Measurements from ENCODE around the gene ARMC7.

Gene ARMC7

DNA sequence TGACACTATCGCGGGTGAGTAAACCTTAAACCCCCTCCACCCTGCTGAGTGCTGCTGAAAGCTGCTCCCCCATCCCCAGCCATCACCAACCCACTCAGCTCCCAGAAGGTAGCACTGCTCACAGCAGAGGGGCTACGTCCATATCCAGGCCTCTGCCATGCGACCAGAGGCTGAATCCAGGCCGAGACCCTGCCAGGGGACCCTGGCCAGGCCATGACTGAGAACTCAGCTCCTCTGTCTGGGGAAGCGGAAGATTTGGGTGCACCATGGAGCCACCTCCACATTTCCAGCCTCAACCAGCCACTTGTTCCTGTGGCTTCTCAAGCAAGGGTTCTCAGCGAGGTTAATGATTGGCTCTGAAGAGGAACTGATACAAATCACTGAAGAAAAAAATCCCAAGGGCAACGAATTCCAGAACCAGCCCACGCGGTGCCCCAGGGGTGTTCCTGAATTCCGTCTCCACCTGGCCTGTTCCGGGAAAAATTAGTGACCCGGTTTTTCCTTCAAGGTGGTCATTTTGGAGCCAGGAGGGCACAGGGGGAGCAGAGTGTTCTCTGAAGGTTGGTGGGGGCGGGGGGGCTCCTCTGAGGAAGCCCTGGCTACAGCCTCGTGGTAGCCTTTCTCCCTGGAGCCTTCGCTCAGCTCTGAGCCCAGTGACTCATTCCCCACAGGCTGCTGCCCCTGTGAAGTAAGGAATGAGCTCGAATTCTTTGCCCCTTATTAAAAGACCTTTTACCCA, 31.3 kb upstream of the ARMC7 start:
- no peak for DNase-seq

DNA sequence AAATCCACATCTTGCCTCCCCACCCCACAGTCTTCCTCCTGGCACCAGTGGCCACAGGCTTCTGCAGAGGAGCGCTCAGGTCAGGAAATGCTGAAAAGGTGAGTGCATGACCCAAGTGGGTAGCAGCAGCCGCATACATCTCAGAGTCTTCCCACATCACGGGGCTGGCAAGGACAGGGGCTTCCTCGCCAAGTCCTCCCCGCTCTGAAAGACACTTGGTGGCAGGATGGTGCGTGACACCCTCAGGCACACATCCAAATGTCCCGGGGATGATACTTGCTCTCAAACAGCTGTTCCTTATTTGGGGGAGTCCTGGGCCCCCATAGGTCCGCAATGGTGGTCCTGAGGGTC, 30.8 kb upstream of the ARMC7 start:
- DNase-seq, result no peak

DNA sequence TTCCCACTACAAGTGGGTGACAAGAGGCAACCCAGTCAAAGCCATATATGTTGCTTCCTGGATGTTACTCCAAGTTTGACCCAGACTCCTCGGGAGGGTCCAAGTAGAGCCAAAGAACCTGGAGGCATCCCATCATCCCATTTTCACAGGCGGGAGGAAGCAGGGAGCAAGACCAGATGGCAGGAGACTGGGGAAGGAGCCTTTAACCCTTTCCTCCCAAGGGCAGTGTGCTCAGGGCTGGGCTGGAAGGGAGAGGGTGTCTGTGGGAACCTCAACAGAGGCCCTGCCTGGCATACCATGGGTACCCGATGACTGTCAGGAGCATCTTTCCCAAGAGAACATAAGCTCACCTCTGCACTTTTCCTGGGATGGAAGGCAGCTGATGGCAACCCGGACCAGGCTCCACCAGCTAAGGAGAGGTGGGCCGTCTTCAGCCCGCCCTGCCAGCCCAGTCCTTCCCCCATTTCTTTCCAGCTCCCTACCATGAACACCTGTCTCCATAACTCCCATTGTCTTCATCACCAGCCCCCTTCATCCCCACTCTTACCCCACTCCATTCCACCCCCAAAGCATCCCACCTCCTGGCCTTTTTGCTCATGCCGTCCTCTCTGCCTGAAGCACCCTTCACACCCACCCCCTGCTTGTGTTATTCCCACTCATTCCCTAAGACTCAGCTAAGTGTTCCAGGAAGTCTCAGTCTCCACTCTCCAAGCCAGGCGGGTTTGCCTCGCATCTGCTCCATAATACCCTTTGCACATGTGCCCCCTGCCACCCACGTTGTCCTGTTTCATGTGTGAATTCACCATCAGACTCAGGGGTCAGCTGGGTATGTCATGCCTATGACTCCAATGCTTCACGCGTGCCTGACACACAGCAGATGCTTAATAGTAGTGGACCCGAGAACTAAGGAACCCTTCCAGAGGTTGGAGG, 27.9 kb upstream of the ARMC7 start:
- no peak for DNase-seq

DNA sequence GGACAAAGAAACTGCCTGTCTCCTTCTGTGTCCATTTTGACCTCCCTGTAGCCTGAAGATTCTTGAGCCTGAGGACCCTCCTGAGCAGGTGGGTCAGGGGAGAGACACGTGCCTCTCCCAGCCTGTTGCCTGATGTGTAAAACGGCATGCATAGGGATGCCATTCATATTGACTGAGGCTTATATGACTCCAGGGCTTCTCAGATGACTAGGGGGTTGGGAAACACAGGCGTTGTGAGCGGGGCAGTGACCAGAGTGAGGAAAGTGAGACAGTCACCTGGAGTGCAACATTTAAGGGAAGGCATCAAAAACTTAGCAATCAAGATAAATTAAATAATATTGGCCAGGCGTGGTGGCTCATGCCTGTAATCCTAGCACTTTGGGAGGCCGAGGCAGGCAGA, 27.1 kb upstream of the ARMC7 start:
- DNase-seq, result no peak

DNA sequence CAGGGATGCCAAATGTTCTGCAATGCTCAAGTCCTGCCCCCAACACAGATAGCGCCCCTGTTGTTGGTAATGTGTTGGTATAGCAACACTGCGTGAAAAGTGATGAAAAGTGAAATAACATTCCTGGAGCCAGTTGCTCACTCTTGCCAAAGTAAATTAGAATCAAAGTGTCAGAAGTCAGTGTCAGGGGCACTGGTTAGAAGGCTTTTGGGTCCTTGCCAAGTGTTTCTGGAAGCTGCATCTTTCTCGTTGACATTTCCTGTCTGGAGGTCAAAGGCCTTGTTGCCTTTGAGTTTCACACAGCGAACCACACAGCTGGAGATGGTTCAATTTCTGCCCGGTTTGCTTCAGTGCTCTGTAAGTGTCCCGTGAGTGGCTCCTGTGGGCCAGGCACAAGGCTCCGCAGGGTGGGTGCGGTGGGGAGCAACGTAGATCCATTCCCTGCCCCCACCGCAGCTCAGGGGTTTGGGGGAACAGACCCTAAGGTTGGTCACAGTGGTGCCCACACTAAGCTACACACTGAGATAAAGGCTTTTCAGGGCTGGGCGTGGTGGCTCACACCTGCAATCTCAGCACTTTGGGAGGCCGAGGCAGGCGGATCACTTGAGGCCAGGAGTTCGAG, 25.6 kb upstream of the ARMC7 start:
- DNase-seq, result no peak

DNA sequence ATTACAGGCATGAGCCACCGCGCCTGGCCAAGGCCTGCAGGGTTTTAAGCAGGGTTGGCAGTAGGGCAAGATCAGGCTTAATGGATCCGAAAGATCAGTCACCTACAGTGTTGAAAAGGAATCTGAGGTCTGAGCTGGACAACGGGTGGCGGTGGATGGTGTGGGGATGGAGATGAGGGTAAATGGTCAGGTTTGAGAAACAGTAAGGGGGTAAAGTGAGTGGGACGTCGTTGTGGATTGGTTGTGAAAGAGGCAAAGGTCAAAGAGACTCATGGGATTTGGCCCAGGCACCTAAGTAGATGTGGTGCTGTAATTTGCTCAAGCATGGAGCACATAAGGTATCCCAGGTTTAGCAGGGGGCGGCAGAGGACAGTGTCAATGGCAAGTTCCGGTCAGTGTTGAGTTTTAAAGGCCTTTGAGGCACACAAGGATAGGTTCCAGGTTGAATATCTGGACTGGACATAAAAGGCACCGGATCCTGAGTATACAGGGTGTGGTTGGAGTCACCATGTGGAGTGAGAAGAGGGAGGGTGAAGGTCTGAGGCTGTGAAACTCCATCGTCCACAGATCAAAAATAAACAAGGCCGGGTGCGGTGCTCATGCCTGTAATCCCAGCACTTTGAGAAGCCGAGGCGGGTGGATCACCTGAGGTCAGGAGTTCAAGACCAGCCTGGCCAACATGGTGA, 23.1 kb upstream of the ARMC7 start:
- no peak for DNase-seq

DNA sequence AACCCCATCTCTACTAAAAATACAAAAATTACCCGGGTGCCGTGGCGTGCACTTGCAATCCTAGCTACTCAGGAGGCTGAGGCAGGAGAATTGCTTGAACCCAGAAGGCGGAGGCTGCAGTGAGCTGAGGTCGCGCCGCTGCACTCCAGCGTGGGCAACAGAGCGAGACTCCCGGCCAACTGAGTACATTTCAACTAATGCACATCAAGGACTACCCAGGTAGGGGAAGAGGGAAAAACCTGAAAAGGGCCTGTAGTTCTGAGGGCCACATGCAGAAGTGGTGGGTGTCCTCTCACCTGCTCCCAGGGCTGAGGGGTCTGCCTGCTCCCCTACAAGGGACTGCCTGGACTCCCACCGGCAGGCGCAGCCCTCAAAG, 22.6 kb upstream of the ARMC7 start:
- DNase-seq, result no peak

DNA sequence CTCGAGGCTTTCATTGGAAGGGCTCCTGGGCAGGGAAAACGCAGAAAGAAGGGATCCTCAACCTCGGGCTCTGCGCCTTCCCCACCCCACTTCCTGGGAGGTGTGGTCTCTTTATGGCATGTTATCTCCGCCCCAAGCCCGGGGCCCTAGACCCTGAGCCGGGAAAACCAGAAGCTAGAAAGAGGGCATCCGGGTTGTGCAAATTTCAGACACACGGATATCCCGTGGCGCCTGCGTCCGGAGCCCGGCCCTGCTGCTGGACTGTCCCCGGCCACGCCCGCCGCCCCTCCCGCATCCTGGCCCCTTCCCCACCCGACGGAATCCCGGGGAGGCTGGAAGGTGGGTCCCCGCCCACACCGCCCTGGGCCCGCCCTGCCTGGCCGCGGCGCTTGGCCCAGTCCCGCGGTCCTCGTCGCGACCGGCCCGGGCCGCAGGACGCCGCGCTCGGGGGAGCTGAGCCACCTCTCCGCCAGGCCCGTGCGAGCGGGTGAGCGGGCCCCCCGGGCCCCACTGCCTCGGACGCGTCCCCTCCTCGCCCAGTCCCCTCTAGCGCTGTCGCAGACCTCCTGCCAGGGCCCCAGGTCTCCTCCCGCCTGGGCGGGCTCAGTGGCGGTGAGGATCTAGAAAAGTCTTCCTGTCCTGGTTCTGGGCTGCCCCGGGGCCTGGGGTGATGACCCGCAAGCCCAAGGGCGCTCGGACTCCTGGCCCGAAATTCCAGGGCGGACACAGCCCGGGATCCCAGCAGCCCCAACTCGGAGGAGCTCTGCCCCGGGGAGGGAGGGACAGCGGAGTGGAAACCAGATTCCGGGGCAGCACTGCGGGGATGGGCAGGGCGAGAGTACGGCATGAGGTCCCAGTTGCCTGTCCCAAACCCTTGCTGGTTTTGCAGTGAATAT, 22.0 kb upstream of the ARMC7 start, which contains the start of gene SLC16A5:
Gene SLC16A5, plus strand, starts transcription at position 397 of the 896 bp plus-strand sequence. CDS start 5,683 bp downstream, outside the sequence.
- peak; percentile 23 for DNase-seq

DNA sequence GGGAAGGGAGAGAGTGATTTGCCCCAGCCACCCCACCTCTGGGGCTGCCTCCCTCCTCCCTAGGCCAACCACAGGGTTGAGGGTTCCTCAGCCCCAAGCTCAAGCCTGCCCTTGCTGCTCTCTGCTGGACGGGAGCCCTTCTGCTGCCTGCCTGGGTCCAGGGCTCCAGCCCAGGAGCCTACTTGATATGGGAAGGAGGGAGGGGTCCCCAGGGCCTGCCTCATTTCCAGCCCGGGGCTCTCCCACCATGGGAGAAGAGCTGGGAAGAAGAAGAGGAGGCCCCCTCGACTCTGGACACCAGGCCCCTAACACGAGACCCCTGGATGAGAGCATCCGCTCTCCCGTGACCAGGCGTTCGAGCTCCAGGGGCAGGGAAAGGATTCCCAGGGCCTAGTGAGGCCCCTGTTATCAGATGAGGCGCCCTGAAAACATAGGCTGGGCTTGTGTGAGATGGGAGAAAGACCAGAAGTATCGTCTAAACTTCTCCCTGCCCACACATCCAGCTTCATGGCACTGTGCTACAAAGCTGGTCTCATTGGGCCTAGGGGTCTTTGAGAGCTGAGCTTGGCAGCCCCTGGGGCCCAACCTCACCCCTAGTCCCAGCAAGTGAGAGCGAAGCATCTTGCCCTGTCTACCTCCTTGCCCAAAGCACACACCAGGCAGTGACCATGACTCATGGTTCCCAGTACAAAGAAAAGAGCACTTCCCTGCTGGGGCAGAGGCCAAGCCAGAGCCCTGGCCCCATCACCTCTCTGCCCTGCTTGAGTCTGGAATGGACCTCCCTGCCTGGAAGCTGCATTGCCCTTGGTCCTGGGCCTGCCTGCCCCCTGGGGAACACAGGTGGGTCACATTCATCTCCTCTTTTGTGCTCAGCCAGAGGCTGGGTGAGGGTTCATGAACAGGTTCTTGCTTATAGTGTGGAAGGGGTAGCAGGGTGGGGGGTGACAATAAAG, 21.0 kb upstream of the ARMC7 start:
- DNase-seq, result peak; percentile 22

DNA sequence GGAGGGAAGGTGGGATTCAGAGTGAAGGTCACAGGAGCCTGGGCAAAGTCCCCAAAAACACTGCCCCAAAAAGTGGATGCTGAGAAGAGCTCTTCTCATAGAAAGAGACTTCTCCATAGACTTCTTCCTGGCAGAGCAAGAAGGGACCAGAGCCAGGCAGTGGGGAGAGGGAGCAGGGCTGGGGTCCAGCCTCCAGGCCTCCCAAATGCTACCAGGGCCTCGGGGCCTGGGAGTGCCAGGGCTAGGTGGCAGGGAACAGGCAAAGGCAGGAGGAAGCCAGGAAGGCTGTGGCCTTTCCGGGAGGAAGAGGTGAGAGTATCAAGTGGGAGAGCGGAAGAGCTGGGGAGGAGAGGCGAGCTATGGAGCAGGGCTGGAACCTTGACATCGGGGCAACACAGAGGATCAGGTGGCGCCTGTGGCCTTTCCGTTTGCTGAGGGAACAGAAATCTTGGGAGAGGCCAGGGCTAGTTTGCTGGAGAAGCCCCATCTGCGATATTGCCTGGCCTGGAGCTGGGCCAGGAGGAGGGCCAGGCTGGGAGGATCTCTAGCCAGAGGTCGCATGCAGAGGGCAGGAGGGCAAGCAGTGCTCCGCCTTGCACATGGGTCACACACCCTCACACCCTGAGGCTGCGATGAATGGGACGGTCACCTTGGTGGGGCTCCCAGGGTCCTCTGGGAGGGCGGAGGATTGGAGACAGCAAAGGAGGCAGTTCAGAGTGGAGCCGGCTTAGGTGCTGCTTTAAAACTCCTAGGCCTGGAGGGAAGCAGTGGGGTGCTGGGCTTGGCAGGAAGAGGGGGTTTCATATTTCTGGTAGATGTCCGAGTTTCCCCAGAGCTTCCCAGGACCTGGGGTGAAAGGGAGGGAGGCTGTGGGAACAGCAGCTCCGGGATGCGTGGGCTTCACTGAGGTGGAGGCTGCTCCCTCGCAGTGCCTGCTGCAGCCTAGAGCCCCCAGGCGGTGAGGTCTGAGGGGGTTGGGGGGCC, 18.6 kb upstream of the ARMC7 start:
- no peak for DNase-seq

DNA sequence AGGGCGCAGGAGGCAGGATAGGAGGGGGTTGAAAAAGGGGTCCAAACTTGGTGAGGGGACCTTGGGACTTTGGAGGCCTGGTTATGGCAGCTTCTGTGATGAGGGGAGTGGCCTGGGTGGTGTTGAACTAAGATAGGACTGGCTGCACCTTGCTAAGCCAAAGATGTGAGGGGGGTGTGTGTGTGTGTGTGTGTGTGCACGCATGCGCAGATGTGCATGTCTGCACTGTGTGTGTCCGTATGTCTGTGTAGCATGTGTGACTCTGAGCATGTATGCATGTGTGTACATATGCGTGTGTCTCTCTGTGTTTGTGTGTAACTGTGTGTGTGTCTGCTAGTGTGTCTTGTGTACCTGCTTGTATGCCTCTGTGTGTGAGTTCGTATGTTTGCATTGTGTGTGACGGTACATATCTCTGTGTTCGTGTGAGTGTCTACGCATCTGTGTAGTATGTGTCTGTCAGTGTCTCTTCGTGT, 17.9 kb upstream of the ARMC7 start:
- DNase-seq, result no peak

DNA sequence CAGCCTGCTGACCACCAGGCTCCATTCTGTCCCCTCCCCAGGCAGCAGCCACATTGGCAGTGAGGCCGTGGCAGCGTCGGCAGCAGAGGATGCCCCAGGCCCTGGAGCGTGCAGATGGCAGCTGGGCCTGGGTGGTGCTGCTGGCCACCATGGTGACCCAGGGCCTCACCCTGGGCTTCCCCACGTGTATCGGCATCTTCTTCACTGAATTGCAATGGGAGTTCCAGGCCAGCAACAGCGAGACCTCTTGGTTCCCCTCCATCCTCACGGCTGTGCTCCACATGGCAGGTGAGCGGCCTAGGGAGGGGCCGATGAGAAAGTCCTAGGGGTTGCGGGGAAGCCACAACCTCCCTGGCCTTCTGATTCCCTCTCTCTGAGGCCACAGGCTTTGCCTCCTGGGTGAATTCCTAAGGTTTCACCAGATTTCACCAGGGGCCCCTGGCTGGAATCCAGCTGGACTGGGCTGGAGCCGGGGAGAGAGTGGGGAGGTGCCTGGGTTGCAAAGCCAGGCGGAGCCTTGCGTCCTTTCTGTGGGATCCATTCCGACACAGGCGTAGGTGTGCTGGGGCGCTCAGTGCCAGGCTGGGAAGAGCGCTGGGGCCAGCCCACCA, 16.1 kb upstream of the ARMC7 start:
- DNase-seq, result no peak

DNA sequence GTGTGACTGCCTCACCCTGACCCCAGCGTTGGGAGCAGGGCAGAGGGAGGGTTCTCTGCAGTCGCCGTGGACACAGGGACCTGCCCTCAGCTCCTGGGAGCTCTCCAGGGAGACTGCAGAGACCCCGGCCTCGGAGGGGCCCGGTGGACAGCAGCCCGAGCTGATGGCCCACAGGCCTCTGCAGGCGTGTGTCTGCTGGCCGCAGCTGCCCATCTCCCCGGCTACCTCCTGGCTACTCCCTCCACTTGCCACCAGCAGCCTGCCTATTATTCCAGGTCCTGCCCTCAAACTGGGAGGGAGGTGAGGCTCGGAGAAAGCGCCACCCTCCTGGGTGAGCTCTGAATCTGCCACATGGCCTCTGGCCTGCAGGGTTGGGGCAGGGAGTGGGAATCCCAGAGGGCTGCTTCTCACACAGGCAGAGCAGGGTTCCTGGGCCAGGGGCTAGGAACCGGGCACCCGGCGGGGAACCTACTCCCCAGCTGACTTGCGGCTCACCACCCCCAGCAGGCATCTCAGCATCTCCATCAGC, 14.8 kb upstream of the ARMC7 start:
- DNase-seq, result no peak

DNA sequence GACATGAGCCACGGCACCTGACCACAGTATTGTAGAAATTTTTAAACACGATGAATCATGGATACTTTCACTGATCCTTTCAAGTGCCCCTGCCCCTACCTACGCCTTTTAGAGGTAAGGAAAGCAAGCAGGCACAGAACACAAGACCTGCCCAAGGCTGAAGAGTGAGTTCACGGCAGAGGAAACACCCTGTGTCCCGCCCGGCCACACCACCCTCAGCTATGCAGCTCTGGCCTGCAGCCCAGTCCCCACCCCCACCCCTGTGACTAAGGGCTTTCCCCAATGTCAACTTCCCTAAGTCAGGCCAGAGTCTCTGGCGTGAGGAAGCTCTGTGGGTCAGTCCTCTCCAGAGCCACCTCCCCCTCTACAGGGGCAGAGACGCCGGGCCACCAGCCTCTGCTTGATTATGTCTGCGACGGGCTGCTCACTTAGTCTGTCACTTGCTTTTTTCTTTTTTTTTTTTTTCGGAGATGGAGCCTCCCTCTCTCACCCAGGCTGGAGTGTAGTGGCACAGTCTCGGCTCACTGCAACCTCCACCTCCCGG, 13.6 kb upstream of the ARMC7 start:
- no peak for DNase-seq

DNA sequence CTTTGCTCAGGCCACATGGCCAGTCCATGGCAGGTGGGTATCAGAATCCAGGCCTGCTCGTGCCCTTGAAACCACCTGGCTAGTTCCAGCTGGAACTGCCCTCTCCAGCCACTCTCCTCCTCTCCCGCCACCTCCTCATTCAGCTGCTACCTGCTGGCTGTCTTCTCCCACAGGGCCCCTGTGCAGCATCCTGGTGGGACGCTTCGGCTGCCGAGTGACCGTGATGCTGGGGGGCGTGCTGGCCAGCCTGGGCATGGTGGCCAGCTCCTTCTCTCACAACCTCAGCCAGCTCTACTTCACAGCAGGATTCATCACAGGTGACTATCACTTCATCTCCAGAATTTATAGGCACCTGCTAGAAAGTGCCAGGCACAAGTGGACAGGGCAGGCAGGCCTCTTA, 11.9 kb upstream of the ARMC7 start:
- DNase-seq, result no peak

DNA sequence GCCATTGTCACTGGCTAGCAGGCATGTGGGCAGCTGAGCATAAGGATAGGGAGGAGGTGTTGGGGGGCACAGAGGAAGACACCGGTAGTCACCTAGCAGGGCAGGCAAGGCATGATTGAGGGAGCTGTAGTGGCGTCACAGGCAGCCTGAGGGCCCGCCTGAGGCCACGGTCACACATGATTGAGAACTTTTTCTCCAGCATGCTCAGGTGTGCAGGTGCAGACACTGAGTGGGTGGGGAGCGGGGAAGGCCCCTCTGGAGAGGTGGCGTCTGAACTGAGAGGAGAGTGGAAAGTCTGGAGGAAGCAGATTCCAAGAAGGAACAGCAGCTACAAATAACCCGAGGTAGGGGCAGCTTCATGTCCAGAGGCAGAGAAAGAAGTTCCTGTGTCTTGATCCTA, 10.9 kb upstream of the ARMC7 start:
- no peak for DNase-seq

DNA sequence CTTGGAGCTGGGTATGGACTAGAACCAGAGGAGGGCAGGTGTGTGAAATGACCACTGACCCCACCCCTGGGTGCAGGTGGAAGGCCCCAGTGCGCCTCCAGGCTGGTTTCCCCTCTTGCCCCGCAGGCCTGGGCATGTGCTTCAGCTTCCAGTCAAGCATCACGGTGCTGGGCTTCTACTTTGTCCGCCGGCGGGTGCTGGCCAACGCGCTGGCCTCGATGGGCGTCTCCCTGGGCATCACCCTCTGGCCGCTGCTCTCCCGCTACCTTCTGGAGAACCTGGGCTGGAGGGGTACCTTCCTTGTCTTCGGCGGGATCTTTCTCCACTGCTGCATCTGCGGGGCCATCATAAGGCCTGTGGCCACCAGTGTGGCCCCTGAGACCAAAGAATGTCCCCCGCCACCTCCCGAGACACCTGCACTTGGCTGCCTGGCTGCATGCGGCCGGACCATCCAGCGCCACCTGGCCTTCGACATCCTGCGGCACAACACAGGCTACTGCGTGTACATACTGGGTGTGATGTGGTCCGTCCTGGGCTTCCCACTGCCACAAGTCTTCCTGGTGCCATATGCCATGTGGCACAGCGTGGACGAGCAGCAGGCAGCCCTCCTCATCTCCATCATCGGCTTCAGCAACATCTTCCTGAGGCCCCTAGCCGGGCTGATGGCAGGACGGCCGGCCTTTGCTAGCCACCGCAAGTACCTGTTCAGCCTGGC, 9.7 kb upstream of the ARMC7 start:
- DNase-seq, result no peak

DNA sequence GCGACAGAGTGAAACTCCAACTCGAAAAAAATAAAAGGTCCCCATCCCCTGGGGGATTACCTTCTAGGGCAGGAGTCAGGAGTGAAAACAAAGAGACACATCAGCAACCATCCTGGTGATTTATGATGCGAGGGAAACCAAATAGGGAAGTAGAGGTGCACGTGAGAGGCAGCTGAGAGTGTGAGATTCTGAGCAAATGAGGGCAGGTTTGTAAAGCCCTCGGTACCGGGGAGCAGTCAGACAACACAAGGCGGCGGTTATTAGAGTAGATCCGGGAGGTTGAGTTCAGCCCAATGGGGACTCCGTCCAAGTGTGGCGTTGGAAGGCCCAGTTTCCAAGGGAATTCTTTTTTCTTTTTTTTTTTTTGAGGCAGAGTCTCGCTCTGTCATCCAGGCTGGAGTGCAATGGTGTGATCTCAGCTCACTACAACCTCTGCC, 7.4 kb upstream of the ARMC7 start:
- DNase-seq, result no peak
